PC-3 (cell line): Measurements from ENCODE around the gene TNC. TPM values are rescaled to one million over a fixed set of nuclear protein-coding genes. Genes with fewer than 3 reads are reported as not detected.

Experiments
- ATAC-seq: fragments of 200-7000 bp; cut with Tn5 transposase; 2 replicates; pipeline ENCODE4 v1.9.1; 2020; ENCODE audit warnings: mild to moderate bottlenecking, moderate library complexity
- BruUV-seq: library from RNA; stranded (reverse); fragments of 400-500 nt; replicated peaks from 2 replicates; lab custom pipeline; 2021; lab: Mats Ljungman, UMichigan
- CTCF ChIA-PET: fragments of 300-600 bp; sonication (Branson Sonifier 250); formaldehyde crosslinking; loops from one replicate; lab custom pipeline; 2022; ENCODE audit warnings: antibody characterized with exemption; lab: Charles Lee
- POLR2A ChIA-PET: fragments of 300-600 bp; sonication (Branson Sonifier 250); formaldehyde crosslinking; loops from one replicate; lab custom pipeline; 2022; ENCODE audit warnings: antibody characterized with exemption; ENCODE audit not compliant: unreplicated experiment; lab: Charles Lee
- DNase-seq: peaks from one replicate; pipeline ENCODE4 v3.0.0-alpha.2; 2015
- H2AFZ ChIP-seq: fragments of 300-600 bp; sonication (generic); 2 replicates; pipeline ENCODE4 v1.6.0; 2016; ENCODE audit warnings: antibody characterized with exemption, low read length
- H3F3A ChIP-seq: fragments of 300-600 bp; sonication (generic); one replicate; pipeline ENCODE4 v1.6.0; 2017; ENCODE audit warnings: antibody characterized with exemption, low read length, control low read depth, mild to moderate bottlenecking; ENCODE audit not compliant: unreplicated experiment
- H3K27ac ChIP-seq: fragments of 300-600 bp; sonication (generic); 2 replicates; pipeline ENCODE4 v1.5.1; 2016; ENCODE audit warnings: mild to moderate bottlenecking, low read length
- H3K27me3 ChIP-seq: fragments of 300-600 bp; sonication (generic); 2 replicates; pipeline ENCODE4 v1.6.1; 2016; ENCODE audit warnings: low read length, mixed read lengths
- H3K36me3 ChIP-seq: fragments of 300-600 bp; sonication (generic); 2 replicates; pipeline ENCODE4 v1.6.1; 2016; ENCODE audit warnings: low read depth, mixed run types, low read length, mixed read lengths
- H3K4me1 ChIP-seq: fragments of 300-600 bp; sonication (generic); 2 replicates; pipeline ENCODE4 v1.5.1; 2016; ENCODE audit warnings: low read length; ENCODE audit not compliant: insufficient read depth
- H3K4me2 ChIP-seq: fragments of 300-600 bp; sonication (generic); 2 replicates; pipeline ENCODE4 v1.6.0; 2016; ENCODE audit warnings: low read length
- H3K4me3 ChIP-seq: fragments of 300-600 bp; sonication (generic); 2 replicates; pipeline ENCODE4 v1.5.1; 2016; ENCODE audit warnings: mild to moderate bottlenecking, low read length, mixed read lengths
- H3K79me2 ChIP-seq: fragments of 300-600 bp; sonication (generic); 2 replicates; pipeline ENCODE4 v1.6.1; 2017; ENCODE audit warnings: low read length, mixed read lengths
- H3K9ac ChIP-seq: fragments of 300-600 bp; sonication (generic); 2 replicates; pipeline ENCODE4 v1.6.0; 2016; ENCODE audit warnings: mild to moderate bottlenecking, low read length
- H3K9me2 ChIP-seq: fragments of 300-600 bp; sonication (generic); replicated peaks from 2 replicates; pipeline ENCODE4 v1.6.1; 2016; ENCODE audit warnings: mixed run types, low read length, mixed read lengths
- H3K9me3 ChIP-seq: fragments of 300-600 bp; sonication (generic); 2 replicates; pipeline ENCODE4 v1.6.1; 2016; ENCODE audit warnings: low read length, mixed read lengths
- H4K20me1 ChIP-seq: fragments of 300-600 bp; sonication (generic); 2 replicates; pipeline ENCODE4 v1.6.1; 2016; ENCODE audit warnings: low read length, mixed read lengths
- CTCF ChIP-seq: fragments of 300-600 bp; sonication (generic); conservative IDR thresholded peaks from 2 replicates; pipeline ENCODE4 v1.5.1; 2017; ENCODE audit warnings: antibody characterized with exemption, low read depth, mild to moderate bottlenecking, low read length
- EZH2 ChIP-seq: fragments of 300-600 bp; sonication (generic); IDR thresholded peaks from one replicate; pipeline ENCODE4 v1.6.1; 2017; ENCODE audit warnings: antibody characterized with exemption, mild to moderate bottlenecking, low read length; ENCODE audit not compliant: unreplicated experiment
- EZH2phosphoT487 ChIP-seq: fragments of 300-600 bp; sonication (generic); IDR thresholded peaks from 2 replicates; pipeline ENCODE4 v1.6.1; 2018; ENCODE audit warnings: mild to moderate bottlenecking, antibody characterized with exemption, low read length, borderline replicate concordance
- intact Hi-C: fragments of 100-400 bp; cut with micrococcal nuclease; formaldehyde crosslinking; loops from 2 replicates; pipeline ENCODE4 v1.9.0; 2023
- total RNA-seq: library from RNA; depleted of rRNA; stranded (reverse); fragments of >200 nt; gene quantifications from 2 replicates; pipeline ENCODE4 v1.2.3, GENCODE V29; 2014

The TNC gene
- total RNA-seq, 1 experiment from 2014 or later, result 60.1 TPM

- Histone ChIP-seq H3K9me2 (no peaks in the 10 kb centered on the region), H4K20me1 (no peaks in the 10 kb centered on the region), H3K4me1 (peaks cover 15% of the 10 kb centered on the region), H3K27me3 (no peaks in the 10 kb centered on the region), H3K4me3 (no peak overlapping the region), H3F3A (no peaks in the 10 kb centered on the region), H3K27ac (peak overlapping the region; percentile 53), H3K4me2 (peak overlapping the region; percentile 51; the same call in 1 of the 2 replicates), H3K79me2 (no peaks in the 10 kb centered on the region), H2AFZ (peak overlapping the region; percentile 4; the same call in 1 of the 2 replicates), H3K9ac (no peak overlapping the region), H3K36me3 (no peaks in the 10 kb centered on the region), H3K9me3 (no peaks in the 10 kb centered on the region)
- DNase-seq (peak; percentile 81), ATAC-seq (peak; percentile 88)
- intact Hi-C loops, result no loop called here
- CTCF ChIA-PET, result no interaction called here
- POLR2A ChIA-PET, result interaction anchor here (0.6 kb wide), 1 partner anchor 176 kb away, joined by 3 read pairs; no protein-coding TSS in a partner anchor
- no TSS peak for BruUV-seq
- no peak for TF ChIP-seq EZH2
- no peak for TF ChIP-seq EZH2phosphoT487
- TF ChIP-seq CTCF, result no peak
Observed at GRCh38 chr9:115146581-115147021, 28.6 kb upstream of the TNC start.

GRCh38 chr9:115144706-115145105 lies 26.7 kb upstream of the TNC start:
- H3F3A ChIP-seq, result no peaks in the 10 kb centered on the region
- no peaks in the 10 kb centered on the region for H3K9me2 ChIP-seq
- TF ChIP-seq EZH2 (no peak), EZH2phosphoT487 (no peak), CTCF (no peak)
- H3K4me1 ChIP-seq, result peaks cover 15% of the 10 kb centered on the region
- H3K9ac ChIP-seq, result no peak overlapping the region
- no peaks in the 10 kb centered on the region for H3K9me3 ChIP-seq
- H2AFZ ChIP-seq, result no peak overlapping the region
- intact Hi-C loops, result no loop called here
- no peak overlapping the region for H3K4me3 ChIP-seq
- ChIA-PET CTCF (no interaction called here), POLR2A (no interaction called here)
- no peak overlapping the region for H3K27ac ChIP-seq
- H4K20me1 ChIP-seq, result no peaks in the 10 kb centered on the region
- ATAC-seq, result no peak
- no peak for DNase-seq
- H3K4me2 ChIP-seq, result no peak overlapping the region
- H3K79me2 ChIP-seq, result no peaks in the 10 kb centered on the region
- no peaks in the 10 kb centered on the region for H3K36me3 ChIP-seq
- H3K27me3 ChIP-seq, result no peaks in the 10 kb centered on the region
- BruUV-seq, result no TSS peak

- H3K27ac ChIP-seq, result no peak overlapping the region
- H3K9me2 ChIP-seq, result no peaks in the 10 kb centered on the region
- no TSS peak for BruUV-seq
- H3F3A ChIP-seq, result no peaks in the 10 kb centered on the region
- H3K9ac ChIP-seq, result no peak overlapping the region
- no peak overlapping the region for H3K4me2 ChIP-seq
- H3K4me1 ChIP-seq, result peaks cover 15% of the 10 kb centered on the region
- no peak for ATAC-seq
- no peak for DNase-seq
- POLR2A ChIA-PET, result no interaction called here
- intact Hi-C loops, result no loop called here
- no peak for TF ChIP-seq EZH2phosphoT487
- no peak for TF ChIP-seq CTCF
- TF ChIP-seq EZH2, result no peak
- CTCF ChIA-PET, result no interaction called here
- no peak overlapping the region for H3K4me3 ChIP-seq
- no peak overlapping the region for H2AFZ ChIP-seq
- H3K9me3 ChIP-seq, result no peaks in the 10 kb centered on the region
- H4K20me1 ChIP-seq, result no peaks in the 10 kb centered on the region
- no peaks in the 10 kb centered on the region for H3K79me2 ChIP-seq
- no peaks in the 10 kb centered on the region for H3K36me3 ChIP-seq
- H3K27me3 ChIP-seq, result no peaks in the 10 kb centered on the region
Observed at GRCh38 chr9:115143689-115144088, 25.7 kb upstream of the TNC start.
